H9 (cell line): ENCODE data around the gene SBK1. TPM values are rescaled to one million over a fixed set of nuclear protein-coding genes. Genes with fewer than 3 reads are reported as not detected.
"Not testable (repeated sequence)": the region's sequence is repeated elsewhere in the genome, so short reads cannot be mapped to it uniquely, and the experiment has no call there.

Experiments used
- DNase-seq: peaks from one replicate; pipeline ENCODE4 v3.0.0-alpha.2; 2017
- H2AFZ ChIP-seq: one replicate; pipeline ENCODE4 v1.6.1; 2013; ENCODE audit warnings: mild to moderate bottlenecking, low read length, control low read depth, moderate library complexity
- H2AK5ac ChIP-seq: 2 replicates; pipeline ENCODE4 v1.6.1; 2013; ENCODE audit warnings: low read length, control low read depth, mixed read lengths; ENCODE audit not compliant: insufficient read length
- H2BK120ac ChIP-seq: one replicate; pipeline ENCODE4 v1.6.1; 2013; ENCODE audit warnings: low read depth, mild to moderate bottlenecking, low read length, control low read depth, inconsistent platforms; ENCODE audit not compliant: poor library complexity, severe bottlenecking
- H2BK12ac ChIP-seq: 2 replicates; pipeline ENCODE4 v1.6.1; 2013; ENCODE audit warnings: low read length, control low read depth, mixed read lengths, low read depth; ENCODE audit not compliant: insufficient read length
- H2BK15ac ChIP-seq: 2 replicates; pipeline ENCODE4 v1.6.1; 2013; ENCODE audit warnings: low read depth, low read length, control low read depth
- H2BK20ac ChIP-seq: one replicate; pipeline ENCODE4 v1.6.1; 2013; ENCODE audit warnings: low read depth, mild to moderate bottlenecking, low read length, control low read depth, inconsistent platforms; ENCODE audit not compliant: poor library complexity, severe bottlenecking
- H2BK5ac ChIP-seq: 2 replicates; pipeline ENCODE4 v1.6.1; 2013; ENCODE audit warnings: low read length, control low read depth, mixed read lengths; ENCODE audit not compliant: insufficient read length
- H3K14ac ChIP-seq: 2 replicates; pipeline ENCODE4 v1.6.1; 2013; ENCODE audit warnings: low read length, control low read depth; ENCODE audit not compliant: insufficient read depth
- H3K18ac ChIP-seq: 2 replicates; pipeline ENCODE4 v1.6.1; 2013; ENCODE audit warnings: low read depth, mild to moderate bottlenecking, mixed read lengths, low read length, control low read depth; ENCODE audit not compliant: insufficient read length
- H3K23ac ChIP-seq: 2 replicates; pipeline ENCODE4 v1.6.1; 2013; ENCODE audit warnings: low read length, control low read depth, mixed read lengths, low read depth; ENCODE audit not compliant: insufficient read length
- H3K23me2 ChIP-seq: 2 replicates; pipeline ENCODE4 v1.6.1; 2013; ENCODE audit warnings: low read depth, mild to moderate bottlenecking, mixed read lengths, low read length, control low read depth; ENCODE audit not compliant: insufficient read length, poor library complexity, severe bottlenecking
- H3K27ac ChIP-seq: 2 replicates; pipeline ENCODE4 v1.5.1; 2013; ENCODE audit warnings: low read length, control low read depth, mixed read lengths, low read depth; ENCODE audit not compliant: insufficient read length
- H3K27me3 ChIP-seq: 2 replicates; pipeline ENCODE4 v1.6.1; 2013; ENCODE audit warnings: low read length, control low read depth, inconsistent platforms; ENCODE audit not compliant: insufficient read depth
- H3K4ac ChIP-seq: 2 replicates; pipeline ENCODE4 v1.6.1; 2013; ENCODE audit warnings: low read depth, mild to moderate bottlenecking, control low read depth, inconsistent platforms, low read length, moderate library complexity
- H3K4me1 ChIP-seq: 2 replicates; pipeline ENCODE4 v1.6.1; 2013; ENCODE audit warnings: low read length, control low read depth, inconsistent platforms; ENCODE audit not compliant: insufficient read depth
- H3K4me2 ChIP-seq: 2 replicates; pipeline ENCODE4 v1.6.1; 2013; ENCODE audit warnings: low read length, control low read depth, mixed read lengths; ENCODE audit not compliant: insufficient read length, insufficient read depth
- H3K56ac ChIP-seq: 2 replicates; pipeline ENCODE4 v1.6.1; 2013; ENCODE audit warnings: low read depth, mild to moderate bottlenecking, mixed read lengths, low read length, control low read depth; ENCODE audit not compliant: insufficient read length
- H3K79me1 ChIP-seq: 2 replicates; pipeline ENCODE4 v1.6.1; 2013; ENCODE audit warnings: low read depth, mild to moderate bottlenecking, moderate library complexity, low read length, control low read depth, inconsistent platforms; ENCODE audit not compliant: insufficient read depth, poor library complexity, severe bottlenecking
- H3K79me2 ChIP-seq: 2 replicates; pipeline ENCODE4 v1.6.1; 2013; ENCODE audit warnings: low read length, control low read depth, inconsistent platforms; ENCODE audit not compliant: insufficient read depth
- H3K9ac ChIP-seq: 2 replicates; pipeline ENCODE4 v1.6.1; 2013; ENCODE audit warnings: low read length, control low read depth, mixed read lengths; ENCODE audit not compliant: insufficient read length; ENCODE audit errors: extremely low read depth
- H3K9me3 ChIP-seq: one replicate; pipeline ENCODE4 v1.6.1; 2013; ENCODE audit warnings: low read depth, low read length, inconsistent platforms; ENCODE audit not compliant: control insufficient read depth
- H3T11ph ChIP-seq: one replicate; pipeline ENCODE4 v1.6.1; 2013; ENCODE audit warnings: mild to moderate bottlenecking, low read length, control low read depth, inconsistent platforms
- H4K20me1 ChIP-seq: one replicate; pipeline ENCODE4 v1.6.1; 2013; ENCODE audit not compliant: control insufficient read depth, insufficient read length, insufficient read depth
- H4K5ac ChIP-seq: 2 replicates; pipeline ENCODE4 v1.6.1; 2013; ENCODE audit warnings: low read depth, mild to moderate bottlenecking, mixed read lengths, low read length, control low read depth; ENCODE audit not compliant: insufficient read length
- H4K8ac ChIP-seq: replicated peaks from 2 replicates; pipeline ENCODE4 v1.6.1; 2013; ENCODE audit warnings: low read length, control low read depth, mixed read lengths, low read depth; ENCODE audit not compliant: insufficient read length
- H4K91ac ChIP-seq: 2 replicates; pipeline ENCODE4 v1.6.1; 2013; ENCODE audit warnings: low read depth, mild to moderate bottlenecking, moderate library complexity, mixed read lengths, low read length, control low read depth; ENCODE audit not compliant: insufficient read length
- H3K27ac Mint-ChIP-seq, 3 experiments: 2 replicates in 2 of 3; 3 replicates in 1 of 3; pipeline ENCODE4 v1.8.0; 2020 to 2021; ENCODE audit warnings: mixed read lengths in 3 of 3, mild to moderate bottlenecking in 1 of 3, moderate library complexity in 1 of 3
- H3K27me3 Mint-ChIP-seq: 2 replicates; pipeline ENCODE4 v1.8.0; 2021; ENCODE audit warnings: low read depth, mild to moderate bottlenecking, moderate library complexity, mixed read lengths
- H3K36me3 Mint-ChIP-seq, 3 experiments: 2 replicates in 2 of 3; 3 replicates in 1 of 3; pipeline ENCODE4 v1.8.0; 2020 to 2021; ENCODE audit warnings: low read depth in 3 of 3, mixed read lengths in 3 of 3; ENCODE audit not compliant: insufficient read depth in 1 of 3
- H3K4me1 Mint-ChIP-seq, 2 experiments: 2 replicates each; pipeline ENCODE4 v1.8.0; 2020; ENCODE audit warnings: mixed read lengths in 2 of 2
- H3K4me3 Mint-ChIP-seq, 2 experiments: 2 replicates in 1 of 2; 3 replicates in 1 of 2; pipeline ENCODE4 v1.8.0; 2020 to 2021; ENCODE audit warnings: mild to moderate bottlenecking in 2 of 2, mixed read lengths in 2 of 2, moderate library complexity in 1 of 2
- H3K9me3 Mint-ChIP-seq, 2 experiments: 2 replicates in 1 of 2; 3 replicates in 1 of 2; pipeline ENCODE4 v1.8.0; 2020; ENCODE audit warnings: mild to moderate bottlenecking in 2 of 2, mixed read lengths in 2 of 2, moderate library complexity in 1 of 2
- CTCF ChIP-seq: fragments of 200-600 bp; sonication (generic); conservative IDR thresholded peaks from 3 replicates; pipeline ENCODE4 v1.8.0; 2021; ENCODE audit warnings: antibody characterized with exemption, mild to moderate bottlenecking
- whole genome bisulfite sequencing: extraction: QIAGEN DNeasy Blood & Tissue Kit; methylation state at CpG from one replicate; pipeline ENCODE4 v1.1.7; 2013; ENCODE audit warnings: missing lambda C conversion rate, low lambda C conversion rate, mixed read lengths; ENCODE audit not compliant: insufficient read length; ENCODE audit errors: extremely low coverage; 5-methylcytosine and 5-hydroxymethylcytosine counted together
- total RNA-seq: library from RNA; stranded (reverse); gene quantifications from 2 replicates; pipeline ENCODE4 v1.2.1, GENCODE V29; 2021

The SBK1 gene
- total RNA-seq, 1 experiment from 2014 or later, result 65.5 TPM

GRCh38 chr16:28364268-28365173, 72.2 kb downstream of the SBK1 start:
- not testable (repeated sequence) for H3K18ac ChIP-seq, H3K4me2 ChIP-seq, H3K4me1 Mint-ChIP-seq, H3K9ac ChIP-seq, H2BK12ac ChIP-seq, H3K79me2 ChIP-seq, H3K4ac ChIP-seq, H3K23me2 ChIP-seq, H3K36me3 Mint-ChIP-seq, H3K4me1 ChIP-seq, H3K9me3 Mint-ChIP-seq, H4K8ac ChIP-seq, H4K91ac ChIP-seq, H2AK5ac ChIP-seq, H3K27me3 ChIP-seq, H3K27ac Mint-ChIP-seq, H2BK5ac ChIP-seq, H2BK20ac ChIP-seq, H3K27me3 Mint-ChIP-seq, H3K4me3 Mint-ChIP-seq, H3K9me3 ChIP-seq, H3K79me1 ChIP-seq, H2AFZ ChIP-seq, H2BK120ac ChIP-seq, H2BK15ac ChIP-seq, H3K23ac ChIP-seq, H3K27ac ChIP-seq, H4K20me1 ChIP-seq, H3K56ac ChIP-seq, H3T11ph ChIP-seq, H3K14ac ChIP-seq, DNase-seq, H4K5ac ChIP-seq
- TF ChIP-seq CTCF, result peak; percentile 12; the same call in 1 of the 3 replicates
- no CpG with 5 or more reads among the region's 75 CpGs for WGBS

- not testable (repeated sequence) for H3K4me1 ChIP-seq, H3K4me2 ChIP-seq, H2BK20ac ChIP-seq, H3K27ac ChIP-seq, H3K4me3 Mint-ChIP-seq, H2BK15ac ChIP-seq, H4K8ac ChIP-seq, H3K9me3 ChIP-seq, H2AFZ ChIP-seq, H2AK5ac ChIP-seq, H3K23ac ChIP-seq, H4K5ac ChIP-seq, H4K20me1 ChIP-seq, H2BK5ac ChIP-seq, H4K91ac ChIP-seq, H3K79me1 ChIP-seq, H3K18ac ChIP-seq, H2BK12ac ChIP-seq, H3K9ac ChIP-seq, H2BK120ac ChIP-seq, H3K4me1 Mint-ChIP-seq, H3K79me2 ChIP-seq, H3K23me2 ChIP-seq, H3K27me3 Mint-ChIP-seq, H3K9me3 Mint-ChIP-seq, H3K36me3 Mint-ChIP-seq, H3K27ac Mint-ChIP-seq, H3K56ac ChIP-seq, H3K4ac ChIP-seq, H3K14ac ChIP-seq, H3K27me3 ChIP-seq, H3T11ph ChIP-seq
- WGBS, result no CpG with 5 or more reads among the region's 32 CpGs
- DNase-seq, result peak; percentile 28
Observed at GRCh38 chr16:28367926-28368325, 75.6 kb downstream of the SBK1 start.
